Measurements from ENCODE around the gene AHNAK.

Gene AHNAK

DNA sequence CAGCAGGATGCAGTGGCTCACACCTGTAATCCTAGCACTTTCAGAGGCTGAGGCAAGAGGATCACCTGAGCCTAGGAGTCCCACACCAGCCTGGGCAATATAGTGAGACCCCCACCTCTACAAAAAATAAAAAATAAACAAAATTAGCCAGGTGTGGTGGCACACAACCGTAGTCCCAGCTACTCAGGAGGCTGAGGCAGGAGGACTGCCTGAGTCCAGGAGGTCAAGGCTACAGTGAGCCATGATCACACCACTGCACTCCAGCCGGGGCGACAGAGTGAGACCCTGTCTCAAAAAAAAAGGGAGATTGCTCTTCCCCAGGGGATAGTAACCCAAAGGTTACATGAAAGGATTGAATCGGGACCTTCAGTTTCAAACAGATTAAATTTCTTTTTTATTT lies 54.0 kb downstream of the AHNAK start:
- DNase-seq, result no peak

DNA sequence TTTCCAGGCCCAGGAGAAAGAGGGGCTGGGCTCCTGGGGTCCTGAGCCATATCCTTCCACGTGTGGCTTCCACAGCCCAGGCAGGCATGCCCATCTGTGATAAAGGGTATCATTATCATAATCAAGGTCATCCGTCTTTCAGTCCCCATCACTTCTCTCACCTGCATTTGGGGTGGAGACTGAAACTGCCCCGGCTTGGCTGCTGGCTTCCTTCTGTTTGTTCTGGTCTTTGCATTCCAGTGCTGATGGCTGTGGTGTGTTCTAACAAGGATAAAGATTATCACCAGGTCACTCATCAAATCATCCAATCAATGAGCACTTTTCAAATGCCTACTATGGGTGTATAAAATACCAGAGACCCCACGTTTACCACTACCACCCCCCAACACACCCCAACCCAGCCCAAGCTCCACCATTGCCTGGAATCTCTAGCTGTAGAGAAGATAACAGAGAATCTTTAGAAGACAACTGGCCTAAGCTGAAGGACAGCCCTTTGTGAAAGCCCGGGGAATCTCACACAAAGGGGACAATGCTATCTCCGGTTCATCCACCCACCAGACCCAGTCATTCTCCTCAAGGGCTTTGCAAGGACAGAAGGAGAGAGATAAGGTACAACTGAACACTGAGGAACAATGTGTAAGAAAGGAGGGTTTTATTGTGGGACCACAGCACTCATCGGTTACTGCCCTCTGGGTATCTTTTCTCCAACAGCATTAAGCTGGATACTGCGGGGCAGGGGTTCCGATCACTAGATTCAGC lies 54.9 kb downstream of the AHNAK start:
- DNase-seq, result no peak

DNA sequence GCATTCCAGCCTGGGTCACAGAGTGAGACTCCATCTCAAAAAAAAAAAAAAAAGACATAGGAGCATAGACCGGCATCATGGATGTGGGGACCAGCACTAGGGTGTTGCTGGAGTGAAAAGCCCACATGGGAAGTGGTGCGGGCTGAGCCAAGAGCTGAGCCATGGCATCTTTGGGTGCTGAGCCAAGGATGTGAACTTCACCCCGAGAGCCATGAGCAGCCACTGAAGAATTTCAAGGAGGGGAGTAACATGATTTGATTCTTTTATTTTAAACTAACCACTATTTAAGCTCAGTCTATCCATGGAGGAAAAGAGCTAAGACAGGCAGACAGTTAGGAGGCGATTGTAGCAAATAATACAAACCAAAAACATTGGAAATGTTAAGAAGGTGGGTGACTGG lies 57.4 kb downstream of the AHNAK start:
- no peak for DNase-seq

DNA sequence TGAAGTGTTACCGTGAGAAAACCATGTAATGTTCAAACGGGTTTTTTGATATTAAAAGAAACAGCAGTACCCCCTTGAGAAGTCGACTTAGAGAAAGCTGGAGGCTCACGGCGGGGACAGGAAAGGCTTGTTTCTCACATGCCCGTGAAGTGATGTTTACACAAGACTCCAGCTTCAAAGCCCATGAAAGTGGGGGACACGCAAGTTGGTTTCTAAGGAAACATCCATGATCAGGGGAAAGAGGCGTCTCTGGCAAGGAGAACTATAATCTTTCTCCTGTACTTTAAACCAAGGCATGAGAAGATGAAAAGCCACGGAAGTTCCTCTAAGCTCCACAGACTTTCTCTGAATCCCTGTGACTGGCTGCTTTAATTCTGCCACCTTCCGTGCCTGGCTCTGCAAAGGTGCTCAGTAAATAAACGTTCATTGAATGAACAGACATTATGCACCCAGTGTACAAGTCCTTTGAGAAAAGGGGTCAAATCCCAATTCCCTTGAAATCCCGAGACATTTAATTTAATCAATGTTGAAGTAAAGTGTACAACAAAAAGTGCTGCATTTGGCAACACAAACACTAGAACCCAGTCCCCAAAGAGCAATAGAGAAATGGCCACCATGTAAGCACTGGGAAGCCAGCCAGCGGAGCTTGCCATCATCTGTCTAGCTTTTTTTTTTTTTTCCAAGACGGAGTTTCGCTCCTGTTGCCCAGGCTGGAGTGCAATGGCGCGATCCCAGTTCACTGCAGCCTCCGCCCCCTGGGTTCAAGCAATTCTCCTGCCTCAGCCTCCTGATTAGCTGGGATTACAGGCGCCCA lies 58.7 kb downstream of the AHNAK start:
- DNase-seq, result no peak

DNA sequence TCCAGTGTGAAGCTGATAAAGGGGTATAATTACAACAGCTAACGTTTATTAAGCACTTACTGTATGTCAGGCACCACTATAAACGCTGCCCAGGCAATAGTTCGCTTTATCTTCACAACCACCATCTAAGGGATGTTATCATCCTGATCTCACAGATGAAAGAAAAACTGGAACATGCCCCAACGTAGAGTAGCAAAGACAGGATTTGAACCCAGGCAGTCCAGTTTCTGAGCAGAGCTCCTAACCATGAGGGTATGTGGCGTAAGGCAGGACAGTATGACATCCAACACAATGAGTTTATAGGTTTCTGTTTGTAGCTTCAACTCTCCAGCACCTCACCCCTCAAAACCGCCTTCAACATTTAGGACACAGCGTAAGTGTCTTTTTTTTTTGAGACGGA lies 59.5 kb downstream of the AHNAK start:
- no peak for DNase-seq

DNA sequence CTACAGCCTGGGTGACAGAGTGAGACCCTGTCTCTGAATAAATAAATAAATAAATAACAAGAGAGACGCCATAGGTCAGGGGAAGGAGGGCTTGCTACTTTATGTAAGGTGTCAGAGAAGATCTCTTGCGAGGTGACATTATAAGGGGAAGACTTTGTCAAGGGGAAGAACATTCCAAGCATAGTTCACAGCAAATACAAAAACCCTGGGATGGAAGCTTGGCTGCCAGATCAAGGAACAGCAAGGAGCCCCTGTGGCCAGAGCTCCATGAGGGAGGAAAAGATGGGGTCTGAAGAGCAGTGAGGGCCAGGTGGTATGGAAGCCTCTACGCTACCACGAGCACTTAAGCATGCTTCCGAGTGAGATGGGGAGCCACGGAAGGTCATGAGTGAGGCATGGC lies 62.3 kb downstream of the AHNAK start:
- no peak for DNase-seq

DNA sequence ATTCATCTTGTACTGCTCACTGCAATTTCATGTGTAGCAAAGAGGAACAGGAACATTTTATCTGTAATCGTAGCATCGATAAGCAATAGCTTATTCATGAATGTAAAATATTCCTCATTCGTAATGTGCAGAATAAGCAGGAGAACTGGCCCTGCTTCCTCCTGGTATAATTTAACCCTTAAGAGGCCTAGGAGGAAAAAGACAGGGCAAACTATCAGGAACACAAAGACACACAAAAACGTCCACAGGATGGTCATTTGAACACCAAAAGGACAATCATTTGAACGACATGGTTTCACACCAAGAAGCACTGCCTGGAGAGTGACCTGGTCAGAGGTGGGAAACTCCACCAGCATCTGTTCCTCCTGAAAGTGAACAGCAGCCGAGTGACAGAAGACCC lies 63.9 kb downstream of the AHNAK start:
- no peak for DNase-seq

DNA sequence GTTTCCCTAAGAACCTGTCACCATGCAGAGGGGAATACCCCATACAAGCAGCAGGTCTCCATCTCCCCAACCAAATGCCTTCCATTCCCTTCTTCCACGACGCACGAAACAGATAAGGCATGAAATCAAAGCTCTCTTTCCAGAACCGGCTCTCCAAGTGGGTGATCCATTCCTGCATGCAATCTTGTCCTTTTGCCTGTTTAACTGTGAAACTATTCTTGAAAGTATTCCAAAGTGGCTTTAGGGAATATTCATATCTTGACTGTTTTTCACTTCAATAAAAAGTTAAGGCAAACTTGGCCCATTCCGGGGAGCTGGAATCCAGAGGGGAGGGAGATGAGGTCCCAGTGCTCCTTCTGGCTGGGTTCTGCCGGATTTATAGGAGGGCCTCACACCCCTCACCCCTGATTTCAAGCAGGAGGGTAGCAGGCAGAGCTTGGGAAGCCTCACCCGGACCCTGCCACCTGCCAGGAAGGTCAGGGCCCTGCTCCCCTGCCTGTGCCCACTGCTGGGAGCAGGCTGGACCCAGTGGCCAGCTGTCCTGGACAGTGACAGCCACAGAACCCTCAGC lies 66.9 kb downstream of the AHNAK start:
- no peak for DNase-seq

DNA sequence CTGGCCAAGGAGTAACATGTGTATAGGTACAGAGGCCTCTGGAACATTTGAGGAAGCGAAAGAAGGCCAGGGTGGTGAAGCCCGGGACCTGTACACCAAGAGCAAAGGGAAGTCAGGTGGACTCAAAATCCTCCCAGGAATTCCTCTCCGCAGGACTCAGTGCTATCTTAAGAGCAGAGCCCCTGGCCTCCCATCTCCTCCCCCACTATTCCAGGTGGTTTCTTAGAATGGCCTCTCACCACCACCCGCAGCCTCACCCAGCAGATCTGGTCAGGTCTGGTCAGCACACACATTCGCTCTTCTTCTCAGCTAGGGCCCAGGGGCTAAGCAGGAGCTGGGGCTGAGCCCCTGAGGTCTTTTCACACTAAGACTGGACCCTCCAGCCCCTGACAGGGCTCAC lies 68.7 kb downstream of the AHNAK start:
- no peak for DNase-seq

DNA sequence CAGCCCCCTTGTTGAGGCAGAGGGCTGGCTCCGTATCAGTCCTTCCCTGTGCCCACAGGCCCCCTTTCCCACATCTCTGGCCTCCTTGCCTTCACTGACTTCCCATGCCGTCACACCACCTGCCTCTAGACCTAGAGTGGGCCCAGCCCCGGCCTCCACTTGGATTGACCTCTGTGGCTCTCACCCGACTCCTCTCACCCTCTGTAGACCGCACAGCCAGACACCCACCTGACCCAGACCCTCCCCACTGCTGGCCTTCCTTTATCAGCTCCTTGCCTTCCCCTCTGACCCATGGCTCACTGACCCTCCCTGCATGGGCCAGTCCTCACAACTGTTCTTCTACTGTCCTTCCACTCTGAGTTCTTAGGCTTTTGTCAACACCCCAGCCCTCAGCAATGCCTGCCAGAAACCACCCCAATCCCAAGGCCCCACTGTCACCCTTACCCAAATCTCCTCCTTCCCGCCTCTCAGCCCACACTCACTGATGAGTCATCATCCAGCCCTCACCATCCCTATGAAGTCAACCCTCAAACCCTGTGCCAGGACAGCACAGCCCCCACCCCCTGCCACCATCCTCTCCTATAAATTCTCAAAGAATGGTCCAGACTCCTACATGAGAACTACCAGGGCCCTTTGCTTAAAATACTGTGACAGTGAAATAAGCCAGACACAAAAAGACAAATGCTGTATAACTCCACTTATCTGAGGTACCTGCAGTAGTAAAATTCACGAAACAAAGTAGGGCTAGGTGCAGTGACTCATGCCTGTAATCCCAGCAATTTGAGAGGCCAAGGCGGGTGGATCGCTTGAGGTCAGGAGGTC lies 74.3 kb downstream of the AHNAK start:
- no peak for DNase-seq

DNA sequence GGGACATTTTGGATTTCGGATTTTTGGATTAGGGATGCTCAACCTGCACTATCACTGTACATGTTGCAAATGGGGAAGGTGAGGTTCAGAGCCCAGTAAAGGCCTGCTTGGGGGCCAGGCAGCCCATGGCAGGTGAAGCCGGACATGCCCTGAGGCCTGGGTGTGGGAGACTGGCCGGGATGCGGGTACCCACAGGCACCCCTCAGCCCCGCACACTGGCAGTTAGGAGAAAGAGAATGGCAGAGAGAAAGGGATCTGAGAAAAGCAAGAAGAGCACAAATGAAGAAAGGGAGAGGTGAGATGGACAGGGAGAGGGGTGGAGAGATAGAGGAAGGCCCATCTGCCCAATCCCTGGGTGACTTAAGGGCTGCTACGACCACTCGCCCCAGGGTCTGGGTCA lies 75.0 kb downstream of the AHNAK start:
- DNase-seq, result no peak

DNA sequence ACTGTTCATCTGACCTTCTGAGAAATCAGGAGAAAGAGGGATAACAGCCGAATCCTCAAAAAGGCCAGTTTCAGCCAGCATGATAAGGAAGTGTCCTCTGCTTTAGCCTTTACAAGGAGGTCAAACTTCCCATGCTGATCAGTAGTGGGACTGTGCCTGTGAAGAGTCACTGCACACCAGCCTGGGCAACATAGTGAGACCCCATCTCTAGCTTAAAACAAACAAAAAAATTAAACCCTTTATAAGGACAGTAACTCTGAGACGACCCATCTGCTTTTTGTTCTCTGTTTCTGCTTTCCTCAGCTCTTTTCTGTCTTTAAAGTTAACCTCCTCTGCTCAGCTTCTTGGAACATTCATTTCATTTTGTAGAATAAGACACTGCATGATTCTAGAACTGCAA lies 78.0 kb downstream of the AHNAK start:
- no peak for DNase-seq

DNA sequence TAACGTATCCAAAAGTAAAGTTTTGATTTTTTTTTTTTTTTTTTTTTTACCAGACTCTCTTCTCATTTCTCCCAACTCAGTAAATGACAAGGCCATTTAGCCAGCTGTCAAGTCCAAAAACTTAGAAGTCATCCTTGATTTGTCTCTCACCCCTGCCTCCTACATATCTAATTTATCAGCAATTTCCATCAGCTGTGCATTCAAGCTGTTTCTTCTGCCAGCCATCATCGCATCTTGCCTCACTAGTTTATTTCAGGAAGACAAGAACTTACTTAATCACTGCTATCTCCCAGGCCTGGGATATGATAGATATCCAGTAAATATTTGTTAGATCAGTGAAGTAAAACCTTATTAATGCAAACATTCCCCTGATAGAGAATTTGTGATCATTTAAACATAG lies 80.2 kb downstream of the AHNAK start:
- DNase-seq, result no peak

DNA sequence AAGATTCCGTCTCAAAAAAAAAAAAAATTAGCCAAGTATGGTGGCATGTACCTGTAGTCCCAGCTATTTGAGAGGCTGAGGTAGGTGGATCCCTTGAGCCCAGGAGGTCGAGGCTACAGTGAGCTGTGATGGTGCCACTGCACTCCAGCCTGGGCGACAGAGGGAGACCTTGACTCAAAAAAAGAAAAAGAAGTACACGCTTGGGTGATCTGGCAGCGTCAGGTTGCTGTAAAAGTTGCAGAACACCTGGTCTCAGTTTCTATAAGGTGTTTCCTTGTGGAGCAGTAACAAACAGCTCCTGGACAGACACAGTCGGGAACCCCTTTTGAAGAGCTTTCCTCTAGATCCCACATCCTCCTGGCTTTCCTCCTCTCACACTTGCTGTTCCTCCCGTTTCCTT lies 82.0 kb downstream of the AHNAK start:
- no peak for DNase-seq

DNA sequence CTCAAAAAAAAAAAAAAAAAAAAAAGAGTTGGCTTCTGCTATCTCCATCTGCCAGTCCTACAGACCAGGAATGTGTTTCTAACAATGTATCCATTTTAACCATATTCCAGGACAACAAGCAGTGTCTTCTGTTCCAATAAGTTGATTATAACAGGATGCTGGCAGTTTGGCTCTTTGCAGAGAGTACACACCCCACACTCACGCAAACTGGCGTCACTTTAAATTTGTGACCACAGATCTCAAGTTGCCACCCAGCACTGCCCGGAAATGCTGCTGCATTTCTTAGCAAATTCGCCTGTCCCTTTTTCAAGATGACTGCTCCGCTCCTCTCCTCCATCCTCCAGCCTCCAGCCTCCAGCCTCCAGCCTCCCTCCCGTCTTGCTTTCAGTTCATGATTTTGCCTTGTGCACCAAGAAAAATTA lies 83.5 kb downstream of the AHNAK start:
- no peak for DNase-seq

DNA sequence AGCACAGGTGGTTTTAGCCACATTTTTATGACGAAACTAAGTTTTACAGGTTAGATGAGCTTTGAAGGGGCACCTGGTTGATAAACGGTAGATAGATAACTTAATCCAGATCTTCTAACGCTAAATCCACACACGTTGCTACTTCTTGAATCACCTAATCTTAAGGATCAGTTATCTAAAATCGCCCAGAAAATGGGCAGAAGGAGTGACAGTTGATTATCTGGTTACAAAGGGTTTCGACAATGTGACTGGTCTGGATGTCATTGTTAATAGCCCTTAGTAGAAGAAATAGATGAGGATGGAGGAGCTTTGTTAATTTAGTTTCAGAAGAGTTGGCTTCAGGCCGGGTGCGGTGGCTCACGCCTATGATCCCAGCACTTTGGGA lies 84.1 kb downstream of the AHNAK start:
- DNase-seq, result no peak

DNA sequence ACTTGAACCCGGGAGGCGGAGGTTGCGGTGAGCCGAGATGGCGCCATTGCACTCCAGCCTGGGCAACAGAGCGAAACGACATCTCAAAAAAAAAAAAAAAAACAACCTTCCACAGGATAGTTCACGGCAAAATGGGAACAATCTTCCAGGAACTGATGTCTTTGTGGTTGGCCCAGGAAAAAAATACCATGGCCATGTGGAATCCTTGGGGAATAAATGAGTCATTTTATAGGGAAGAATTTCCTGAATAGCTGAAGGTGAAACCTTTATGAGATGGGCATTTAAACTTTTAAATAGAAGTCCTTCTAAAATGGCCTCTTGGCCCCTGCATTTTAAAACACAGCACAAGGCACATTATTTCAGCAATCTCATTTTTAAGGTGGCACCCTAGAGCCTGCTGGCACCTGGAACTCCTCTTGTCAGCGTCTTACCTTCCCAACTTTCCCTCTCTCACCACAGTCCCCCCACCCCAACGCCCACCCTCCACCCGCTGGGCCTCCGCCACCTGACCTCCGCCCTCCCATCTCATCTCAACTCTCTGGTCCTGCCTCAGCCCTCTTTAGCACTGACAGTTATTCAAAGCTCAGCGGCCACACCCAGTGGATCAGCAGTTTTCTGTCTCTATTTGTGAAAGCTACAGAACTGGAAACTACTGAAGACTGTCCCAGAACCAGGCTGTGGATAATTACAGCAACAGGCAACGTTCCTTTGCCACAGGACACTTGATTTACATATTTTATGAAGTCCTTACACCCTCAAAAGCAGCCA lies 84.7 kb downstream of the AHNAK start:
- DNase-seq, result no peak

DNA sequence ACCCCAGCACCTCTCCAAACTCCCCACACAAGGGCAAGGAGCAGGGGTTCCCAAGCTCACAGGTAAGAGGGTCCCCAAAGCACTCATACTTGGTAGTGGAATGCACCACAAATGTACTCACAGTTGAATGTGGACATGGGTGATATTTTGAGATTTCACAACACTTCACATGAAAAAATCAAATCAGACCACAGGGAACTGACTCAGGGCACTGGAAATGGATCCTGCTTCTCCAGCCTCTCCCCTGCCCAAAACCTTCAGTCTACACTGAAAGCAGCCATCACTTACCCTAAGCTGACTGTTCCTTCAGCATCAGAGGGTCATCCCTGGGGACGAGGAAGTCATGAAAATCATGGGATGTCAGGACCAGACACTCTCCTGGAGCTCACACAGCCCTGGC lies 87.5 kb downstream of the AHNAK start:
- no peak for DNase-seq

DNA sequence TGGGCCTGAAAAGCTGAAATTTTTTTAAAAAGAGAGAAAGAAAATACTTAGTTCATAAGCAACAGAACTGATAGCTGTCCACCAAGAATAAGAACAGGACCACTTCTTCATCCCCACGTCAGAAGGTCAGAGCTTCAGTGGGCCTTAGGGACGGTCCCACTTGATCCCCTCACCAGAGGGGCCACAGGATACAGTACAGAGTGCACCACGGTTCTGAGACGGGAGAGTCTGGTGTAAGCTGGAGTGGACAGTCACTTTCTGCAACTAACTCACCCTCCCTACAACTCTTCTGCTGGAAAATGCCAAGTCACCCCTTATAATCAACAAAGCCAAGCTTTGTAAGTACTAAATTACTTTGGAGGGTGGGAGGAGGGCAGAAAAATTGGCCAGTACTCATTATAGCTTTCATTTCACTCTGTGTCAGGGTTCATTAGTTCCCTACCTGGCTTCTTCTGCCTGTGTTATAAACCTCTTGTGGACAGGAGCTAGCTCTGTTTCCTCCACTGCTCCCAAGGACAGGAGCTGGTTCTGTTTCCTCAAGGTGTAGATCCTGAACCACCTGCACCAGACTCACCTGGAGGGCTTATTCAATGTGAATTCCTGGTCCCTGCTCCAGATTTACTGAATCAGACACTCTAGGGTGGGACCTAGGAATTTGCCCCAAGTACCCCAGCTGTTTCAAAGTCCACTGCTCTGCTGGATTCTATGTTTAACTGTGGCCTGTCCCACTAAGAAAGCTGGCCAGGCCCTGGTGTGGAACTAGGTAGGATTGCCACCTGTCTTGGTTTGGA lies 88.2 kb downstream of the AHNAK start:
- no peak for DNase-seq

DNA sequence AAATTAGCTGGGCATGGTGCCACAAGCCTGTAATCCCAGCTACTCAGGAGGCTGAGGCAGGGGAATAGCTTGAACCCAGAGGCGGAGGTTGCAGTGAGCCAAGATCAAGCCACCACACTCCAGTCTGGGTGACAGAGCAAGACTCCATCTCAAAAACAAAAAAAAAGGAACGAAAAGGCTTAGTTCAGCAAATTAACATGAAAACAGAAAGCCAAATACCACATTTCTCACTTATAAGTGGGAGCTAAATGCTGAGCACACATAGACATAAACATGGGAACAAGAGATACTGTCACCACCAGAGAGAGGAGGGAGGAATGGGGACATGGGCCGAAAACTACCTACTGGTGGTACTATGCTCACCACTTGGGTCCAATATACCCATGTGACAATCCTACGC lies 89.1 kb downstream of the AHNAK start:
- no peak for DNase-seq

DNA sequence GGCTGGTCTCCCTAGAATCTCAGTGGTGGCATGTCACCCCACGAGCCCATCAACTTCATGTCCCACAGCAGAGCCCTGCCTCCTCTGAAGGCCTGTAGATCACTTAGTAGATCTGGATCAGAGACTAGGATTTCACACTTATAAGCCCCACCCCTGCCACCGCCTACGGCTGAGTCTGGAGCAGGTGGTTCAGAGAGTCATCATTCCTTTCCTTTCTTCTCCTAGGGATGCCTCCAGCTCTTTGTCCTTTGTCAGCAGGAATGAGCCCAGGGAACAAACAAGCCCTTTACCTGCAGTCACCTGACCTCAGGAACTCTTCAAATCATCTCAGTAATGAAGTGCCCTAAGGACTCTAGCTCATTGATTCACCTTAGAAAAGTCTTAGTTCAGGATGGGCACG lies 90.0 kb downstream of the AHNAK start:
- DNase-seq, result peak; percentile 90
